Measurements from ENCODE around the gene DHH.
A peak's percentile ranks its signal among the peaks of the same experiment; 100 is the strongest.

DHH gene

GRCh38 chr12:49108958-49109404 lies 14.4 kb upstream of the DHH start:
- DNase-seq, result no peak

DNA sequence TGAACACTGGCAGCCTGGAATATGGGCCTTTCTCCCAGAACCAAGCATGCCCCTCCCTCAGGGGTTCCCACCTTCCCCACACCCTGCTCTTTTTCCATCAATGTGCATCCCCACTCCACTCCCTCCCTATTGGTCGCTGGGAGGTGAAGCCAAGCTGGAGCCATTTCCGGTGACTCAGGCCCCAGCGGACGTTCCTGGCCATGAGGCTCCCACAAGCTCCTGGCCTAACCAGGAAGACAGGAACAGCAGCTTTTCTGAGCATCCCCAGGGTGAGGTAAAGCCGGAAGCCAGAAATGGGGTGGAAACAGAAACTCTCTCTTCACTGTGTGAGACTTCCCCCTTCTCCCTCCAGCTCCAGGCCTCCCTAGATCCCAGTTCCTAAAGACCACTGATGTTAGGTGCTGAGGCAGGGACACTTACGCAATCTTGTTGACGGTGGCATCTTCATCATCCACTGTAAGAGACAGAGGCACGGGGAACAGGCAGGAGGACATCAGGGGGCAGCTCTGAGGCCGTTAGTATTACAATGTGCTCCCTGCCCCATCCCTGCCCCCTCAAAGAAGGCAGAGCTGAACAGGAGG lies 11.0 kb upstream of the DHH start:
- no peak for DNase-seq

- DNase-seq, result no peak
These were observed 10.2 kb upstream of the DHH start for GRCh38 chr12:49104822-49105221.

DNA sequence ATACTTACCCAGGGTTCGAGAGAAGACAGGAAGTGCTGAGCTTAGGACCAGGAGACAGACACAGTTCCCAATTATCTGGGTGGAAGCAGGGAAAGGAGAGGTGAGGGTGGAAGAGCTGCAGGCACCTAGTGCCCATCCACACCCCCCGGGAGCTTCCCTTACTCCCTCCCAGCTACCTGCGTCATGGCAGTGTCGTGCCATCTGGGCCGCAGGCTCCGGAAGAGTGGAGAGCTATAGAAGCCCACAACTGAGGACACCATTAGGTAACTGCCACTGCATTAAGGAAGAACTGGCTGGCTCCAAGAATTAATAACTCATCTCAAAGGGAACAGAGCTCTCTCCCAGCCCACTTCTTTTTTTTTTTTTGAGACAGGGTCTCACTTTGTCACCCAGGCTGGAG lies 5.8 kb upstream of the DHH start:
- no peak for DNase-seq

- no peak for DNase-seq
These were observed 4.1 kb upstream of the DHH start for GRCh38 chr12:49098703-49099102.

- DNase-seq, result peak; percentile 65
These were observed 3.4 kb upstream of the DHH start for GRCh38 chr12:49098035-49098451.

GRCh38 chr12:49097381-49097780 lies 2.8 kb upstream of the DHH start:
- no peak for DNase-seq

DNA sequence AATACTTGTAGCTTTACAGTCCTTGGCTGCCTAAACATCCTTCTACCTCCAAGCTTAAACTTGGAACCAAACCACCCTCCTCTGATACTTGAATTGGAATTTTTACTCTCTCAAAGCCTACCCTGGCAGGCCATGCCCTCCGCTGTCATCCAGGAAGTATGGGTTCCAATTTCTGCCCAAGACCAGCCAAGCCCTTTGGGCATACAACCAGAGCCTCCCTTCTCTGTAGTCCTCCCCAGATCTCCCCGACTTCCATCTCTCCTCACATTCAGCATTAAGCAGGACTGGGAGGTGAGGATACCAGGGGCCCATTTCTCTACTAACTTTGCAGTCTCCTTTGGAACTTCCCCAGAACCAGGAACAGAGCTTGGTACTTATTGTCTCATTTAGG lies 369 bp upstream of the DHH start:
- no peak for DNase-seq

DNA sequence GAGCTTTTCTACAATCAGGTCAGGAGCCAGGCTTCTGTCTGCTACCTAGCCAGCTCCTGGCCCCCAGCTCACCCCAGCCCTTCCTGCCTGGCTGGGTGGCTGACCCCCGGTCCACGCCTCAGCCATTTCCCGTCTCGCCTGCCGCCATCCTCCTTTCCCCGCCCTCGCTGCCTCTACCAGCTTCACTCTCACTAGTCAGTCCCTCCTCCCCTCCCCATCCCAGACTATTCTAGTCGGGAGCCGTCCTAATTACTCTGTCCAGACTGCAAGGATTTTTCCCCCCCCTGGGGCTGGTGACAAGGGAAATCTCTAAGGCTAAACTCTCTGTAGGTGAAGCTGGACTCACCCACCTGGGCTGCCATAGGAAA lies 825 bp downstream of the DHH start:
- no peak for DNase-seq

DNA sequence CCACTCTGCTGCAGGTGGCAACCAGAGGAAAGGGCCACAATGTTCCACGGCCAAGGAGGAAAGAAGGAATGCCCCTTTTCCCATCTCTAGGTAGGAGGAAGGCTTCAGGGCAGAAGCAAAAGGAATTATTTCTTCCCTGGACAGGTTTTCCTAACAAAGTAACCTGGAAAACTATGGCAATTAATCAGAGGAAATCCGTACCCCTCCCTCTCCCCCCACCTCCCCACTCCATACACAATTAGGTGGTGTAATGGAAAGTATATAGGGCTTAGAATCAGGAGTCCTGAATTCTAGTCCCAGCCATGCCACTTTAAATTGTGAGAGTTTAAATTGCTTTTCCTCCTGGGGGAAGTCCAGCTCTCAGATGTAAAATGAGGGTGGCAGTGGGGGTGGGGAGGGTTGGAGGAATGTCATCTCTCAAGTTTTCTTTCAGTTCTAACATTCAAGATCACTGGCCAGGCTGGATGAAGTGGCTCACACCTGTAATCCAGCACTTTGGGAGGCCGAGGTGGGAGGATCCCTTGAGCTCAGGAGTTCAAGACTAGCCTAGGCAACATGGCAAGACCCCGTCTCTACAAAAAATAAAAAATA lies 1.7 kb downstream of the DHH start:
- no peak for DNase-seq

GRCh38 chr12:49092086-49092815 lies 2.4 kb downstream of the DHH start:
- peak; percentile 71 for DNase-seq

DNA sequence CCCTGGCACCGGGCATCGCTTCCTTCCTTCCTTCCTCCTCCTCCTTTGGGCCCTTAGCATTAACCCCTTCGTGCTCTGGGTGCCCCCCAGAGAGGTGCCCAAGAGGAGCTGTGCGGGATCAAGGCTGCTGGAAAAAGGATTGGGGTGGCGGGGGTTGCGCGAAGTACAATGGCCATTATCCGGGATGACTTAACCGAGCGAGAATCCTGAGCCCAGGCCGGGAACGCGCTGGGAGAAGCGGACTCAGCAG lies 2.8 kb downstream of the DHH start:
- no peak for DNase-seq

DNA sequence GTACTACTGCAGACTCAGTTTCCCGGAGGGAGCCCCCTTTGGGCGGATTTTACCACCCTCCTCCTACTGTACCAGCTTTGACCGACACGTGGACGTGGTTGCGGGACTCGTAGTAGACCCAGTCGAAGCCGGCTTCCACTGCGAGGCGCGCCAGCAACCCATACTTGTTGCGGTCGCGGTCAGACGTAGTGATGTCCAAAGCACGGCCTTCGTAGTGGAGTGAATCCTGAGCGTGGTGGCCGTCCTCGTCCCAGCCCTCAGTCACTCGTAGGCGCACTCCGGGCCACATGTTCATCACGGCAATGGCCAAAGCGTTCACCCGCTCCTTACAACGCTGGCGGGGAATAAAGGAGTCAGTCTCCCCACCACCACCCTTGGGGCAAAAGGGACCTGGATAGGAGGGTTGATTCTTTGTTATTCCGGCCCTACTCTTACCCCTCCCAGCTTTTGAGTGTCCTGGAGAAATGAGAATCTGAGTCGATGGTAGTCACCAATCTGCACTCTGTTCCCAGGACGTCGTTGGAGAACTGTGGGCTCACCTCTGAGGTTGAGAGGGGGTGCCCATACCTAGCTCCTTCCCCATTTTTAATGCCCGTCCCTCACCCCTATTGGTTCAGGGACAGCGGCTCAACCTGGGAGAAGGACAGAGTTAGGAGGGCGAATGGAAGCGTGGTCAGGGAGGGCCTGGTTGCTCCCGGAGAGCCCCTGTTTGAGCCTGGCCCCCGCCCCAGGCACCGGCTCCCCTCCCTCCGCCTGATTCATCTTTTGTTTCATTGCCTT lies 3.4 kb downstream of the DHH start:
- no peak for DNase-seq

DNA sequence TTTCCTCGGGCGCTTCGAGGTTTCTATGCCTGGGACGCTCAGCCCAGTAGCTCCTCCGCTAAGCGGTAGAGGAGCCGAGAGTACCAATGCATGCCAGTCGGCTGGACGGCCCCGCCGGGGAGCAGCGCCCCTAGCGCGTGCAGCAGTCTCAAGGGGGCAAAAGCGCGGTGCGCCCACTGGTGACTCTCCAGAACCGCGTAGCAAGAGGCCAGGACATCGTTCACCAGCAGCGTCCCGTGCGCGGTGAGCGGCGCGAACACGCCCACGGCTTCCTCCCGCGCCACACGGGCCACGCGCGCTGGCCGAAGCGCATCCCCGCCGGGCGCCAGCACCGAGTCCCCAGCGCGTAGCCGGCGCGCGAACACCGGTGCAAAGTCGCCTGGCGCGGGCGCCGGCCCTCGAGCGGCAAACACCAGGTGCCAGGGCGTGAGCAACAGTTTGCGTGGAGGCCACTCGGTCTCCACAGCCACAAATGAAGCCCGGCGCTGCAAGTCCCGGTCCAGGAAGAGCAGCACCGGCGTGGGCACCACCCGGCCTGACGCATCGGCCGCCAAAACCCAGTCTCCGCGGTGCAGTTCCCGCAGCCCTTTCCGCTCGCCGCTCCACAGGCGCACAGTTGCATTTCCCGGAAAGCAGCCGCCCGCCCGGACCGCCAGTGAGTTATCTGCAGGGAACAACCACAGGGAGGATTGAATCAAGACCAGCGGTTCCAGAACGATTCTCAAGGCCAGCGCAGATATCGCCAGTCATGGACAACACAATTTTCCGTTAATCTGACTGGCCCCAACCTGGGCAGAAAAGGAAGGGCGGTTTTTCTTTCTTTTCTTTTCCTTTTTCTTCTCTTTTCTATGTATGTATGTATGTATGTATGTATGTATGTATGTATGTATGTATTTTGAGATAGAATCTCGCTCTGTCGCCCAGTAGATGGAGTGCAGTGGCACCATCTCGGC lies 4.5 kb downstream of the DHH start:
- DNase-seq, result peak; percentile 45

DNA sequence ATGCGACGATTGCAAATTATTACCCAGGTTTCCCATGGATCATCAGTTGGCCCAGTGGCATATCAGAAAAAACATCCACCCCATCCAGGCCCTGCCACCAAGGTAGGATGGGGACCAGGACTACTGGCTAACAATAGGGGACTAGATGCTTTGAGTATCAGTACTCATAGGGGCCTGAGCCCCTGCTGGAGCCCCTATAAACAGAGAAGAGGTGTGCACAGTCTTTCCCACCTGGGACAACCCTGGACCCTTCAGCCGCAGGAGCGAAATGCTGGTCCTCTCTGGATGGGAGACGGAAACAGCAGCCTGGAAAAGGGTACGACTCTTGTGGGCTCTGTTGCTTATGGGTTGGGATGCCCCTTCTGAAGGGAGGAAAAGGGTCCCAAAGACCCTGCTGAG lies 5.7 kb downstream of the DHH start:
- no peak for DNase-seq

DNA sequence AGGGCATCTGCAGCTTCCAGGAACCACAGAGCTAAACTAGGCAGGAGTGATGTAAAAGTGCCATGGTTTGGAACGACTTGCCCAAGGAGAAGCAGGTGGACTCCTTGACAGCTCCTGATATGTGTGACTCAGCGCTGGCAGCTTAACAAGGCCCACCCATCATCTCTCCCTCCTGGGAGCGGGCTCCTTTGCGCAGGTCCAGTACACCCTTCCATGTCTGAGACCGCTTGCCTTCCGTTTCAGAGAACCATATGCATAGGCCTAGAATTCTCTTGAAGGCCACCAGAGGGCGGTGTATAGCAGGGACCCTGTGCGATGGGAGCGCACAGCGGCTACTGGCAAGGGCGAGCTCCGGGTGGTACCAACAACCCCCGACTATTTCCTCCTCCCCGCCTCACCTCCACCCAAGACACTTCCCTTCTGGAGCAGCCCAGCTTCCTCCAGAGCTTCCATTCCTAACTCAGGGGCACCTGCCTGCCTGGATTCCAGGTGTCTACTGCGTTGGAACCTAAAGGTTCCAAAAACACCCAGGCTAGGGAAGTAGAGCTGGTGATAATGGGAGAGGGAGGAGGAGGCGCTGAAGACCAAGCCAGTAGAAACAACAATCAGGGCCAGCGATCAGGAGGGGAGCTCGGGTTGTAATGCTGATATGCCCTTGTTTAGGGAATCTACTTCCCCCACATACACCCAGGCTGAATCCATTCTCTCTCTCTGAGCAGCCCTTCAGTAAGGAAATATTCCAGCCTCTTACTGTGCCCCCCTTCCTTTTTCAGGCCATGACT lies 6.3 kb downstream of the DHH start:
- peak; percentile 59 for DNase-seq

GRCh38 chr12:49086116-49086515 lies 8.5 kb downstream of the DHH start:
- no peak for DNase-seq

- DNase-seq, result no peak
These were observed 10.2 kb downstream of the DHH start for GRCh38 chr12:49084438-49084837.

DNA sequence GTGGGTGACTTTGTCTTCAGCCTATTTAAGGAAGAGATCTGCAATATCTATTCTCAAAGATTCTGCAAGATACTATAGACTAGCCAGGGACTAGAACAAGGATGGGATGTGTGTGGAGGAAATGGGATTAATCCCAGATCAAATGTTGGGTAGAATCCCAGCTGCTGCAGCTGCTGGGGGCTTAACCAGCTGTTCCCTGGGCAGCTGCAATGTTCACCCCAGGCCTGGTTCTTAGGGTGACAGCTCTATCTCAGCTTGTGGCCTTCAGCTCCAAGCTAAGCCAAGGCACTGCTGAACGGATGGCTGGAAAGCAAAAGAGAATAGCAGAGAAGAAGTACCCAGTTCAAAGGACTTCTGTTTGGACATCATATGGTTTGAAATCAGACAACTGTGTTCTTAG lies 14.8 kb downstream of the DHH start:
- no peak for DNase-seq

GRCh38 chr12:49070971-49071370 lies 23.6 kb downstream of the DHH start:
- DNase-seq, result no peak

- peak; percentile 99 for DNase-seq
These were observed 24.9 kb downstream of the DHH start, which contains the start of gene RHEBL1 for GRCh38 chr12:49069507-49070346. RHEBL1 (minus strand) TSS chr12:49069979; CDS start chr12:49069785, 194 bp downstream.

Measured in stimulated activated CD4-positive, alpha-beta T cell treated with anti-CD3 and anti-CD28 coated beads, Interleukin-4, amount 100 ng/mL, for 1 hour (primary cell).